HG03045 (cell line): Measurements from ENCODE around the gene GALE.

Source experiments
- ATAC-seq: cut with Tn5 transposase; IDR thresholded peaks from one replicate; pipeline ENCODE4 v1.9.1; 2021; ENCODE audit warnings: mild to moderate bottlenecking, moderate library complexity; ENCODE audit not compliant: unreplicated experiment

The GALE gene

DNA sequence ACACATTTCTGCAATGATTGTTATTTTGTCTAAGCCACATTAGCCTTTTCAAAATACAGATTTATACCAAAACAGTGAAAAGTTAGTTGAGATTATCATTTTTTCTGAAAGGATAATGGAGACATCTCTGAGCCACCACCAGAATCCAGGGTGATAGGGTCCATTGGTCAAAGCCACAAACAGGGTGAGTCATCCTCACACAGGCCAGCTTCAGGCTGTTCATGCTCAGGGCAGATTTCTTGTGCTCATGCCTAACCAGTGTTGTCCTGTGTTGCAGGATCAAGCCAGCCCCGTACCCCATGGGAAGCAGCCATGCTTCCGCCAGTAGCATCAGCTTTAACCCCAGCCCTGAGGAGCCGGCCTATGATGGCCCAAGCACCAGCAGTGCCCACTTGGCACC, 43.9 kb downstream of the GALE start:
- ATAC-seq = no peak

DNA sequence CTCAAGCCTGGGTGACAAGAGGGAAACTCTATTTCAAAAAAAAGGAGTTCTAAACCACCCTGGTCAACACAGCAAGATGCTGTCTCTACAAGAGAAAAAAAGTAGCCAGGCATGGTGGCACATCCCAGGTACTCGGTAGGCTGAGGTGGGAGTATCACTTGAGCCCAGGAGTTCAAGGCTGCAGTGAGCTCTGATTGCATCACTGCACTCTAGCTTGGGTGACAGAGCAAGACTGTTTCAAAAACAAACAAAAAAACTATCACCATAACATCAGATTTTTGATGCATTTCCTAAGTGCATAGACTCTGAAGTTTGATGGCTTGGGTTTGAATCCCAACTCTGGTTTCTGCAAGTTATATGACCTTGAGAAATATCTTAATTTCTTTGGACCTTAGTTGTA, 47.6 kb downstream of the GALE start:
- no peak for ATAC-seq

DNA sequence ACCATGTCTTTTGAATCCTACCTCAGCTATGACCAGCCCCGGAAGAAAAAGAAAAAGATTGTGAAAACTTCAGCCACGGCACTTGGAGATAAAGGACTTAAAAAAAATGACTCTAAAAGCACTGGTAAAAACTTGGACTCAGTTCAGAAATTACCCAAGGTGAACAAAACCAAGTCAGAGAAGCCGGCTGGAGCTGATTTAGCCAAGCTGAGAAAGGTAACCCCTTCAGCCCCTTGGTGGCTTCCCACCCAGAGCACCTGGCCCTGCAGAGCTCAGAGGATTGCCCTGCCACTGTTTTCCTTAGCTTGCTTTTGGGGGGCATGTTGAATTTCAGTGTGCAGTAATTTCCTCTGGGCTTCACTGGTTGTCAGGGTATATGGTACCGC, 48.7 kb downstream of the GALE start:
- no peak for ATAC-seq

- no peak for ATAC-seq
These were observed 49.3 kb downstream of the GALE start for GRCh38 chr1:23751050-23751814.

DNA sequence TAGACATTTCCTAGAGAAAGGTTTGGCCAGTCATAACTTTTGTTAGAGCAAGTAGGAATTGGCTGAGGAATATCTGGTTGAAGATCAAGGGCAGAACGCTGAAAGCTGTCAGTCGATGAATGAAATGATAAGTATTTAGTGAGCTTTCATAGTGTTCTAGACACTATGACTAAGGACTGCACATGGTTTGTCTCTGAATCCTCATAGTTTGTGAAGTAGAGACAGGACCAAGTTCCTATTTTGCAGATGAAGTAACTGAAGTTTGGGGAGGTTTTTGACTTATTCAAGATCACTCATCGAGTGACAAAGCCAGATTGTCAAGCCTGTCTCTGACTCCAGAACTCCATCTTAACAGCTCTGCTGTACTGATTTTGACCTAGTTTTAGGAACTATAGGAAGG, 52.5 kb downstream of the GALE start:
- no peak for ATAC-seq
